Right renal pelvis (tissue), 4 donors: Measurements from ENCODE around the gene LINGO4. TPM values are rescaled to one million over a fixed set of nuclear protein-coding genes. Genes with fewer than 3 reads are reported as not detected.

Experiments used
- DNase-seq, 4 donors: peaks; one replicate each; pipeline ENCODE4 v3.0.0-alpha.2; 2013; ENCODE audit warnings: low read depth in 4 of 4, low spot score in 3 of 4, missing footprints in 1 of 4
- polyA plus RNA-seq, 4 donors: library from polyadenylated mRNA; unstranded; fragments of 120-200 nt; gene quantifications; one replicate each; pipeline ENCODE4 v1.2.1, GENCODE V29; 2013; ENCODE audit not compliant: insufficient read length in 4 of 4

Gene LINGO4, protein sequence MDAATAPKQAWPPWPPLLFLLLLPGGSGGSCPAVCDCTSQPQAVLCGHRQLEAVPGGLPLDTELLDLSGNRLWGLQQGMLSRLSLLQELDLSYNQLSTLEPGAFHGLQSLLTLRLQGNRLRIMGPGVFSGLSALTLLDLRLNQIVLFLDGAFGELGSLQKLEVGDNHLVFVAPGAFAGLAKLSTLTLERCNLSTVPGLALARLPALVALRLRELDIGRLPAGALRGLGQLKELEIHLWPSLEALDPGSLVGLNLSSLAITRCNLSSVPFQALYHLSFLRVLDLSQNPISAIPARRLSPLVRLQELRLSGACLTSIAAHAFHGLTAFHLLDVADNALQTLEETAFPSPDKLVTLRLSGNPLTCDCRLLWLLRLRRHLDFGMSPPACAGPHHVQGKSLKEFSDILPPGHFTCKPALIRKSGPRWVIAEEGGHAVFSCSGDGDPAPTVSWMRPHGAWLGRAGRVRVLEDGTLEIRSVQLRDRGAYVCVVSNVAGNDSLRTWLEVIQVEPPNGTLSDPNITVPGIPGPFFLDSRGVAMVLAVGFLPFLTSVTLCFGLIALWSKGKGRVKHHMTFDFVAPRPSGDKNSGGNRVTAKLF
- under 1 TPM in 1 of 4 donors, not detected in 3; 0.03 TPM for polyA plus RNA-seq

DNA sequence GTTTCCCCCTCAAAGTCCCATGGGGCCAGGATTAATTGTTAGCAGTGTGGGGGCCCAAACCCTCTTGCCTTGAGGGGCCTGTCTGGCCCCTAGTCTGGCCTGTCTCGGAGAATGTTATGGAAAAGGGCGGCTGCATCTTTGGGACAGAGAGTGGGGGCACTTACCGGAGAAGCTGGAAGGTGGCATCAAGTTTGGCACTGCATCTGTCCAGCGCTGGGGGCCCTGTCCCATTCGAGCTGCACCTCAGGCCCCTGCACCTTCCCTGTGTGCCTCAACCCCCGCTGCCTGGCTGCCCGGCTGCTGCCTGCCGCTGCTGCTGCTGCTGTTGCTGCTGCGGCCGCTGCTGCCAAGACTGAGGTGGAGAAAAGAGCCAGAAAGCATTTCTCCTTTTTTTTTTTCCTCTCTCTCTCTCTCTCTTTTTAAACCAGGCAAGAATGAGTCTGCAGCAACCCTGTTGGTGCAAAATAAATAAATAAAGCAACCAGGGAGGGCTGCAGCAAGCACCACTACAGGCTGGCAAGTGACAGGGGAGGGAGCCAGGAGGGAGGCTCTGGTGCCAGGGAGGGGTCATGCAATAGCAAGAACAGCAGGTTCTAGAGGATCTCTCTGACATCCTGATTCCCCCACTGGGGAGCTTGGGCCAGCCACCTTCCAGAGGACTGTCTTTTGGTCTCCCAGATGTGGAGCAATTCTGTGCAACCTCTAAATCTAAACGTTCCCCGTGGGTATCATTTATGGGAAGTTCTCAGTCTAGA is at the start of gene LINGO4:
Gene LINGO4 (minus strand): TSS at position 354 of the 755 bp plus-strand sequence. CDS start 2,715 bp downstream, outside the sequence.
- no peak for DNase-seq

DNA sequence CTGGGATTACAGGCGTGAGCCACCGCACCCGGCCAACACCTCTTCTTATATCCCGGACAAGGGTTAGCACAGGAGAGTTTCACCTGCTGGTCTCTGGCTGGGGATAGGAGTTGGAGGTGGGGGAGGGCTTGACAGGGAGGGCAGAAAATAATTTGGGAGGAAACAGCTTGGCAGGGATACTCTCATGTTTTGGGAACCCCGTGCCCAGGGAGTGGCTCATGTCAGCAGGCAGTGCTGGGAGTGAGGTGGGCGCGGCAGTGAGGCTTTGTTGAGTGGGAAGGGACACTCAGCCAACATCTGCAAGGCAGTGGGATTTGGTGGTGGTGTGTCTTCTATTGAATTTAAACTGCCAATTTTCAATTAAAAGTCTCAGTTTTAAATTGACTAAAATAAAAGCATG is 49.4 kb upstream of the LINGO4 start:
- no peak for DNase-seq

DNA sequence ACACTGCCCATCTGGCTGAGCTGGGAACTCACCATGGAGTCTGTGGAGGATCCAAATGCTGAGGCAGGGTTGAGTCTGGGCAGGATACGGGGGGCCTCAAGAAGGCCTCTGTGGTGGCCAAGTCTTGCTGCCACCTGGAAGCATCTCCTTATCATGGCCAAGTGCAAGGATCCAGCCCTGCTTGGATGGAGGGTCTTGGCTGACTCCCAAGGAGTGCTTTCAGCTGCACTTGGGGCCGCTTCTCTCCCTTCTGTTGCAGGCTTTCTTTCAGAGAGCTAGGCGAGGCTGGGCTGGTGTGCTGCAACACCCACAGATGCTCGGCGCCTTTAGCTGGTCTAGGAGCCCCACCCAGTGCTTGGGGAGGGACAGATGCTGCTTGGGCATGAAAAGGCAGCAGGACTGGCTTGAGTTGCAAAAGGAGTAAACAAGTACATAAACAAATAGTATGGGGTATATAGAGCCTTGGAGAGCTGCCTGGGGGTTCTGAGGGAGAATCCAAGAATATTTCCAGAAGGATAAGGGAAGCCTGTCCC is 48.3 kb upstream of the LINGO4 start, which contains the start of gene THEM5:
Gene THEM5 (minus strand): TSS at position 302 of the 533 bp plus-strand sequence. CDS start 147 bp downstream, at position 155.
- DNase-seq = no peak

DNA sequence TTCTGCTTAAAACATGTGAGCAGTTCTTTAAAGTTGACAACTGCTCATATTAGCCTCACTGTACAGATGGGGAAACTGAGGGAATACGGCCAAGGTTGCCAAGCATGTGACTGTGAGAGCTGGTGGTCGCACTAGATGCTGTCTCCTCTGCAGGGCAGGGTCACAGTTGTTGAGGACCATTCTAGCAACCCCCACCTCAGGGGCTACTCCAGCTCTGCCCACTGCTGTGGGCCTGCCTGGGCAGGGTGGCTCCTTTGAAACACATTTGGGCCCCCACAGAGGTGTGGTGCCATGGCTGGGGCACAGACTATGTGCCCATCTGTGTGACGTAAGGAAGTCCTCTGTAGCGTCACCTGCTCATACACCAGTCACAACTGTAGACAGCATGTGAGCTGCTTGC is 47.5 kb upstream of the LINGO4 start:
- no peak for DNase-seq

DNA sequence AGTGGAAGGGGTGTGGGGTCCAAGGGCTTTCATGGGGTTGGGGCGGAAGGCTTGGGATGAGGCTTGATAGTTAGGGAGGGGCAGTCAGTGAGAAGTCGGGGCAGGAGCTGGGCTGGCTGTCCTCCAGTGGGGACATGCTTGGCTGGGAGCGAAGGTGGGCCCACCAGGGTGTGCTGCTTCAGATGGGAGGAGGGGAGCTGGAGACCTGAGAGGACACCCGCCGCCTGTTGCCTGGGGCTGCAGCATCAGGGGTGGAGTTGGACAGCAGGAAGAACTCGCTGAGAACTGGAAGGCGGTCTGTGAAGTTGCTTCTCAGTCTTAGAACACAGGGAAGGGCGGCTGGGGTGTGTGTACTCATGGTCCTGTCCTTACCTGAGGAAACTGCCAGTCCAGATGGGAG is 46.7 kb upstream of the LINGO4 start:
- DNase-seq = no peak

DNA sequence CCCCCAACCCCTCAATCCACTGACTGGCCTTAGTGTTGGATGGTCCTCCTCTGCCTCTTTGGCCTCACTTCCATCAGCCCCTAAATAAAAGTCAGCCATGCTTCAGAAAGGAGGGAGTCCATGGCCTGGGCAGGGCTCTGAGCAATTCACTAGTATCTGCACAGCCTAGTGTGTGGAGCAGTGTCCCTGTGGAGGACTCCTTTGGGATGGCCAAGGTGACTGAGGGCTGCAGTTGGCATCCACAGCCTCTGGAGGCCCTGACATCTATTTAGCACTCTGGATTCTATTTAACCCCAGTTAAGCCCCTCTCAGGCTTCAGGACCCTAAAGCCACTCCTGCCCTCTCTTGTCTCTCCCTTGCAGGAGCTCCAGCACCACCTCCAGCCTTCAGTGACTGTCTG is 44.7 kb upstream of the LINGO4 start:
- no peak for DNase-seq

DNA sequence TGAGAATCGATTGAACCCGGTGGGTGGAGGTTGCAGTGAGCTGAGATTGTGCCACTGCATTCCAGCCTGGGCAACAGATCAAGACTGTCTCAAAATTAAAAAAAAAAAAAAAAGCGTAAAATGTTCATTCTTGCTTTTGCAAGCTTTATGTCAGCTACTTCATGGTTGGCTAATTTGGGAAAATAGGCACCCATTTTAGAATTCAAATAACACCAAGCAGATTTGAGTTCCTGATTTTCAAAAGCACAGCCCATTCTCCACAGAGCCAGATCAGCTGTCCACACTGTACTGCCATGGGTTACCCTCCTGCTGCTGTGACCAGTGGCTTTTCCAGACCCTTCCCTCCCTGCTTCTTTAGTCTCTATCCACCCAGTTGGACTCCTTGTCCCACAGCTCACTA is 43.9 kb upstream of the LINGO4 start:
- DNase-seq = no peak

DNA sequence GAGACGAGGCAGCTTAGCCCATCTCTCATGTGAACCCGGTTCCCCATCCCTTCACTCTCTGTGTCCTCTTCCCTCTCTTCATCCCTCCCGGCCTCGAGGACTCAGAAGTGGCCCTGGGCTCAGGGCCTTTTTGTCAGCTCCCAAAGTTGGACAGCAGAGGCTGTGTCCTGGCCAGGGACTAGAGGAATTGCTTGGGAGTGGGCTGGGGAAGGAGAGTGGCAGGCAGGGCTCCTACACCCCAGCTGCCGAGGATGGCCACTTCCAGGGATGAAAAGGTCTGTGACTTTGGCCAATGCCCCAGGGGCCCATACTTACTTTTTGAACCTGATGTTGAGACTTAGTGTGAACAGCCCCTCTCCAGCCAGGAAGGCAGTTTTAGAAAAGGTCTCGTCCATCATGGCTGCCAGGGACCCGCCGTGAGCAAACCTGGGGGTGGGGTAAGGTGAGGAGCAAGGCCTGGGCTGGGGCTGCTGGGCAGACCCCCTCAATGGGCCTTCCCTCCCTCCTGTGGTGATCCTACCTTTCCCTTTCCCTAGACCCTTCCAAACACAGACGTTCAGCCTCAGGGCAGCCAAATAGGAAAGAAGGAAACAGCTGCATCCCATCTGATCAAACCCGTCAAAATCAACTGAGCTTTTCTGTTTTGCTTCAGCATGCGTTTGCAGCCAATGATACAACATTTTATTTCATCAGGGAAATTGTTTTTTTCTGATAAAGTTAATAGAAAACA is 42.8 kb upstream of the LINGO4 start:
- DNase-seq = no peak

DNA sequence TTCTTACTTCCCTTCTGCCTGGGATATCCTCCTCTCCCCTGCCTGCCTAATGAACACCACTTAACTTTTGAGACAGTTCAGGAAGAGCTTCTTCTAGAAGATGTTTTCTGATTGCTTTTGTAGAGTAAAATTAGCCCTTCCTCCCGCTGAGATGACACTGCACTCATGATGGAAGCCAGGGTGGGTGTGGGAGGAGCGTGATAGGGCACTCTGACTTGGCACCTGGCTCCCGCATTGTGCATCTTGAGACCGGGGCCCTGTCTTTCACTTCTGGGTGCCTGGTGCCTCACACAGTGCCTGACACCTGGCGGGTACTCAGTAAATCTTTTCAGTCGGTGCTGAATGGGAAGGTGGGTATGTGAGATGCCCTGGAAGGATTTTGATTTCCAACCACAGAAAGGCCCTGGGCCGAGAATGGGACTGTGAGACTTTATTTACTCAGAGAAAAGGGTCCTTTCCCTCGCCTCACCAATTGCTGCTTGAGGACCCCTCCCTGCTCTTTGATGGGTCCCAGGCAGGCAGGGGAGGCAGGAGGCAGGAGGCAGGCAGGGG is 41.5 kb upstream of the LINGO4 start:
- no peak for DNase-seq

DNA sequence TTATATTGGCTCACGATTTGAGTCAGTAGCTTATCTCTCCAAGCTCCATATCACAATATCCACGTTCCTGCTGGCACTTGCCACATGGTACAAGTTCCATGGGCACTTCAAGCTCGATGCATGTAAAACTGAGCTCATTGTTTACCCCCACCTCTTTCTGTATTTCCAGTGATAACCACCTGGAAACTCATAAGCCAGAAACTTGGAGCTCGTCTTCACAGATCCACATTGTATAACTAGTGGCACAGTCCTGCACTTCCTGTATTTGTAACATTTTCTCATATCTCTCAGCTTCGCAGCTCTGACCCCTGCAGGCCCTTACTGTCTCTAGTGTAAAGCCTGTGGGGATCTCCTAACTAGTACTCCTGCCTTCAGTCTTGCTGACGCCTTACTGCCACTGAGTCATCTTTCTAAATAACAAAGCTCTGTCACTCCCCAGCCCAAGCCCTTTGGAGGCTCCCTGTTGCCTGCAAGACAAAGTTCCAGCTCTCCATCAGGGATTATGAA is 40.9 kb upstream of the LINGO4 start:
- DNase-seq = no peak

DNA sequence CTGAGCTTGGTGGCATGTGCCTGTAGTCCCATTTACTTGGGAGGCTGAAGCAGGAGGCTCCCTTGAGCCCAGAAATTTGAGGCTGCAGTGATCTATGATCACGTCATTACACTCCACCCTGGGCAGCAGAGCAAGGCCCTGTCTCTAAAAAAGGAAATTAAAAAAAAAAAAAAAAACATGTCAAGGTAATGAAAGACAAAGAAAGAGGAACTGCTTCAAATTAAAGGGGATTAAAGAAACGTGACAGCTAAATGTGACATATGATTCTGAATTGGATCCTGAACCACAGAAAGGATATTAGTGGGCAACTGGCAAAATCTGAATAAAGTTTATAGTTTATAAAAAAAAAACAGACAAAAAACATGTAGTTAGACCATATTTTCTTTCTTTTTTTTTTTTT is 38.2 kb upstream of the LINGO4 start:
- no peak for DNase-seq

DNA sequence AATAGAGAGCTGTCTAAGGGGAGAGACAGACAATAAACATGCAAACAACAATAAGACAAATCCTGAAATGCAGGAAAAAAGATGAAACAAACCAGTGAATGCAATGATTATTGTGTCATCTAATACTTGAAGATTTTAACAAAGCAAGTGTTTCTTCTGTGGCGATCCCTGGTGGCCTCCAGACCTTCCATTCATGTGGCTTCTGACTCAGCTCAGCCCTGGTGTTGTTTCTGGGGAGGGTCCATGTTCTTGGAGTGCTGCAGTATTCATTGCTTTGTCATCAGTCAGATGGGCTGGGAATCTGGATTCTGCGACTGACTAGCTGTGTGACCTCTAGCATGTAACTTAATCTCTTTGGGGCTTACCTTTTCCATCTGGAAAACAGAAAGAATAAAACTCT is 35.9 kb upstream of the LINGO4 start:
- no peak for DNase-seq

DNA sequence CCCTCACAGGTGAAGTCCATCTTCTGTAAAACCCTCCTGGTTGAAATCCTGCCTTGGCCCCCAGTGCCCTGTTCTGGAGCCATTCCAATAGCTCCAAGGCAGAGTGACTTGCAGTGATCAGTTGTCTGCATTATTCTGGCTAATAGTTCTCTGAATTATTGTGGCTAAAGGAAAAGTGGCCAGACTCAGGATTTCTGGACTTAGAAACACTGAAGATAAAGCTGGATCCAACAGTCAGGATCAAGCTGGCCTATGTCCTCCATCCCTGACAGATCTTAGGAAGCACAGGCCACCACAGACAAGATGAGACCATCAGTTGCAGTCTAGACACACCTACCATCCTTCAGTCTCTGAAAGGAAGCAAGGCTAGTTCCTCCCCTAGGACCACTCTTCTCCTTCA is 35.2 kb upstream of the LINGO4 start:
- no peak for DNase-seq

DNA sequence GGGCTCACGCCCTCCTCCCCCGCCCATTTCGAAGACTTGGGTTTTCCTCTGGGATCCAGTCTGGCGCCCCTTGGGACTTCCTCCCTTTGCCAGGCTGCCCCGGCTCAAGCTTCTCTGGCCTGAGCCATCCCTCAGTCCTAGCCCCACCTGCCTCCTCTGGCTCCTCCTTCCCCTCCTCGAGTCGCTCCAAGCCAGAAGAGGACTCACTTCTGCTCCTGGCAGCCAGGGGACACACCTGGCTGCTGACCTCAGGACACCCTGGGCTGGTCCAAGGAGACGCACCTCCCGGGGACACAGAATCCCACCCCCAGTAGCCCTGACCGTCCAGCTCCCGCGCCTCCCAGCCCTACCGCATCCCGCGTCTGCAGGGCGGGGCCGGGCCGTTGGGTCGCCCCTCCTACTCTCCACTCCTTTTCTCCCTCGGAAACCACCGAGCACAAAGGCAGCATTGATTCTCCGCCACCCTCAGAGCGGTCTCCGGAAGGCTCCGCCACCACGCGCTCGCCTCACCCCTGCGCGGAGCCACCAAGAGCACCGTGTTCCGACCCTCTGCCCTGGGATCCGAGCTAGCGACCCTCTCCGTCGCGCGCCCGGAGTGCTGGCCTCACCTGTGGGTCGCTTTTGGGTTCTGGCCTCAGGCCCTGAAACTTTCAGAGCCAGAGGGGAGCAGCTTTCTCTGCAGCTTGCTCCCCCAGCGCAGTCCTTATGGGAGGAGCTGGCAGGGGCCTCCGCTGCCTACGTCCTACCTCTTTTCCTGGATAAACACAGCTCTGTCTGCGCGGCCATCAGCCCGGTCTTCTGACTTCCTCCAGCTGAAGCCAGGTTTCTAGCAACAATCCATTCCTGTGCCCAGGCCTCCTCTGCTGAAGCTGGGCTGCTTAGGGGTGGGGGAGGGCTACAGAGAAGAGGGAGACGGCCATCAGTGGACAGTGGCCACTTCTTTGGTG is 34.5 kb upstream of the LINGO4 start, which contains the start of gene C2CD4D:
Gene C2CD4D (minus strand): TSS at position 364 of the 947 bp plus-strand sequence. CDS start 831 bp downstream, outside the sequence.
- DNase-seq = peak in 1 of 4 donors; percentile 35

DNA sequence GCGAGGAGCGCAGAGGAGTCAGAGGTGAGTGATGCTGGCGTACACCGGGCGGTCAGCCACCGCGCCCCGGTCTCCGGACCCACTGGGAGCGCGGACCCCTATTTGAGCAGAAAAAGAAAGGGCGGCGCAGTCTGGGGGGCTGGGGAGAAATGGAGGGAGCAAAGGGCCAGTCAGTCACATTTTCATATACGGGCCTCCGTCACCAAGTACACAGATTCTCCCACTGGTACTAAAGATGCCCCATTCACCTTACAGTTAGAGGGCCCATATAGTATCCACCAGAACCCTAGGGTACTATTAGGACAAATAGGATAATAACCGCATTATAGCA is 33.8 kb upstream of the LINGO4 start:
- no peak for DNase-seq

DNA sequence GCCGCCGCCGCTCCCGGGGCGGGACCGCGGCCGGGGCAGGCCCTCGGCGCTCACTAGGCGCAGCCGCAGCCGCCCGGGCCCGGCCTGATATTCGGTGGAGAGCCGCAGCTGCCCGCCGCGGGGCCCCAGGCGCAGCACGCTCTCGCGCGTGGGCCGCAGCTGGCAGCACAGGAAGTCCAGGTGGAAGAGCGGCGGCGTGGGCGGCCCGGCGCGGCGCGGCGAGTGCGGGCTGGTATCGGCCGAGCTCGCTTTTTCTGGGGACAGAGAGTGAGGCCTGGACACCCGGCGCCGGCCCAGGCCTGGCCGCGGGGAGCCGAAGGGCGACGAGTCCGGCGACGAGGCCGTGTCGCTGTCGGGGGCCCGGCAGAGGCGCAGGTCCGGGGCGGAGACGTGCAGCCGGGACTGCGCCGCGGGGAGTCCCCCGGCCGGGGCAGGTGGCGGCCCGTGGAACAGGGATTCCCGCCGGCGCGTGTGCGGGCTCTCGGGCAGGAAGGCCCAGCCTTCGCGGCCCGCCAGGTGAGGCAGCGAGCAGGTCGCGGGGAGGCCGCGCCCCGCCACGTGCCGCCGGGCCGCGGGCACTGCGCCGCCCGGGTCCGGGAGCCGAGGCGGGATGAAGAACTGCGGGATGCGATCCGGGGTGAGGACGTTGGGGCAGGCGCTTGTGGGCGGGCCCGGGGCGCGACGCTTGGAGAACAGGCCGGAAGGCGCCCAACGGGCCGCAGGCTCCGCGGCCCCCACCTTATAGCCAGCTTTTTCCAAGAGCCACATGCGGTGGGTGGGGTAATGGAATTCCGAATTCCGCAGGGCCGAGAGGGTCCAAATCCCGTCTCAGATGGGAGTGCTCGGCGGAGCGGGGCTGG is 33.2 kb upstream of the LINGO4 start:
- no peak for DNase-seq

DNA sequence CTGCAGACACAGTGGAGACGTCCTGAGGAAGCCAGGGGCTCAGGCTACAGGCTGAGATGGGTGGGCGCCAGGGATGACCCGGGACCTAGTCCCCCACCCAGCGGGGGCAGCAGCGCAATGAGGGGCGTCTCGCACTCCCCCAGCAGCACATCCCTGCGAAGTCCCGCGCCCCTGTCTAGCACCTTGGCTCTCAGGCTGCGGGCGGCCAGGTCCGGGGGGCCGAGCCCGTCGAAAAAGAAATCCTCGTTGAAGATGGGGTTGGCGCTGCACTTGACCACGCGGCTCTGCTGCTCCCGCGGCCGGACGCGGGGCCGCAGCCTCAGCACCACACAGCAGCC is 32.6 kb upstream of the LINGO4 start:
- no peak for DNase-seq

DNA sequence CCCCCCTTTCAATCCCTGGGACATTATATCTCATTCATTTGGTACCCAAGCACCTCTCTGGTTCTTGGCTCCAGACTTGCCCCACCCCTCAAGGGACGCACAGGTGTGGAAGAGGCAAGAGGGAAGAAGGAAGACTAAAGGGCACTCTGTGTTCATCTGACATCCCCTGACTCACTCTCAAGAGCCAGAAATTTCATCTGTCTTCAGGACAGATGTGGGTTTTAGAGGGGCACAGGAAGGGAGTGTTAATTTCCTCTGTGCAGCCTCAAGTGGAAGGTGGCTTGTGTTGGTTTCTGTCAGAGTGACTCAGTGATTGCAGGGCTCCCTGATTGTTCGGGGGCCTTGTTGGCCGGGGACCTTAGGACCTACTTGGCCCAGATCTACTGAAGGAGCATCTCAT is 32.0 kb upstream of the LINGO4 start:
- no peak for DNase-seq
